G401 (cell line): ENCODE data around the gene PLIN1. TPM values are rescaled to one million over a fixed set of nuclear protein-coding genes. Genes with fewer than 3 reads are reported as not detected.

Source experiments
- DNase-seq: peaks from one replicate; pipeline ENCODE4 v3.0.0-alpha.2; 2015; ENCODE audit warnings: low spot score
- in situ Hi-C: cut with HindIII; loops from 2 replicates; pipeline ENCODE4 v1.10.0; 2016; ENCODE audit warnings: low sequenced_read_pairs, mixed read lengths
- total RNA-seq: library from RNA; depleted of rRNA; stranded (reverse); fragments of >200 nt; shearing (Covaris generic); gene quantifications from 2 replicates; pipeline ENCODE4 v1.2.3, GENCODE V29; 2014; rRNA removed

PLIN1 gene
- total RNA-seq, 1 experiment from 2014 or later = 0.07 TPM

DNA sequence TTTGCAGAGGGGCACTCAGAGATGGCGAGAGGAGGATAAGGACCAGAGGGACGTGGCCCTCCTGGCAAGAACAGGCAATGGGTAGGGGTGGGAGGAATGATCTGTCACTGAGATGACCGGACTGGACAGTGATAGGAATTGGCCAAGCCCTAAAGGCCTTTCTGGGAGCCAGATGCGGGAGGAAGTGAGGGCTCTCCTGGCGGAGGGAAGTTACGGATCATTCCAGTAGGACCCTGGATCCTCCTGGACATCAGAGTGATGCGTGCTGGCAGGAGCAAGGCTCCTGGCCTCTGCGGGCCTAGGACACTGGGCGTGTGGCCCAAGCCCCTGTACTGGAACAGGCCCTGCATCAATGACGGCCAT lies 47.3 kb downstream of the PLIN1 start:
- no peak for DNase-seq
- in situ Hi-C loops = no loop called here

DNA sequence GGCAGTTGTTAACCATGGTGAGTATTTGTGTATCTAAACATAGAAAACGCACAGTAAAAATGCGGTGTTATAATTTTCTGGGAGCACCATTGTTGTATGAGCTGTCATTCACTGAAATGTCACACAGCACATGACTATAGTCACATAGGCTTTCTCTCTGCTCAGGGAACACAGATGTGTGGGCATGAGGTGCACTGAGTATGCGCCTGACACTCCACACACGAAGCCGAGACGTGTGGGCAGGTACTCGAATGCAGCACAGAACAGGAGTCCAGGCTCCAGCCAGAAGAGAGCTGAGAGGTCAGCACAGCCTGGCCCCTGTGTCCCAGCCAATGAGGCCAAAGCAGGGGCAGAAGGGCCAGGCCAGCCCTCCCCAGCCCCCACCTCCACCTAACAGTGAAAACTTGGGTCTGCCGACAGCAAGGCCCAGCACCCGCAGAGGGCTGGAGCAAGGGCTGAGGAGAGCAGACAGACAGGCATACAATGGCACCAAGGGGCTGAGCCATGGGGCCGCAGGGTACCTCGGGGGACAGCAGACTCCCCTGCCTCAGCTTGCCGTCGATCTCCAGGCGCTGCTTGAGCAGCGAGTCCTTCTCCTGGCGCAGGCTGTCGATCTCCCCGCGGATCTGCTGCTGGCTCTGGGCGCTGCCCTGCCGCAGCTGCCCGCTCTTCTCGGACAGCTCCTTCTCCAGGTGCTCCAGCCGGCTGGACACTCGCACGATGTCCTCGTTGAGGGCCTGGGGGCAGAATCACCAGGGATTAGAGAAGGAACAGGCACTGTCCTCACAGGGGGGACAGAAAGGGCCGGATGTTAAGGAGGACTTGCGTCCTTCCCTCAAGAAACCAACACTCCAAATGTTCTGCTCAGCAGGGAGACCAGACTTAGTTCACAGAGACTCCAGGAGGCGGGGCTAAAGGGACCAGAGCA lies 47.9 kb downstream of the PLIN1 start:
- DNase-seq = no peak
- in situ Hi-C loops = no loop called here

- in situ Hi-C loops = no loop called here
- no peak for DNase-seq
Measured at GRCh38 chr15:89630260-89630659, 48.9 kb downstream of the PLIN1 start.

DNA sequence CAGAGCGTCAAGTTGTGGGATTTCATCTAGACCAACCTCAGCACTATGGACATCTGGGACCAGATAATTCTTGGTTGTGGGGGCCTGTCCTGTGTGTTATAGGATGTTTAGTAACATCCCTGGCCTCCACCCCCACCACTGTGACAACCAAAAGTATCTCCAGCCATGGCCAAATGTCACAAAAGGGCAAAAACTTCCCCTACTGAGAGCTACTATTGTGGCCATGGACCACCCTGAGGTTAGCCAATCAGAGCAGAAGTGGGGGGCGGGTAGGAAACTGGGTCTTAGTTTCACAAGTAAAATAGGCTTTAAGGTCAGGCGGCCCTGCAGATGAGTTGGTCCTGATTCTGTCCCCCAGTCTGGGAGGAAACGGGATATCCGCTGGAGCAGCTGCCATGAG lies 49.3 kb downstream of the PLIN1 start:
- no peak for DNase-seq
- in situ Hi-C loops = no loop called here

- in situ Hi-C loops = no loop called here
- DNase-seq = no peak
Measured at GRCh38 chr15:89628806-89629715, 50.1 kb downstream of the PLIN1 start.

GRCh38 chr15:89628301-89628700 lies 50.9 kb downstream of the PLIN1 start:
- in situ Hi-C loops = no loop called here
- DNase-seq = no peak

DNA sequence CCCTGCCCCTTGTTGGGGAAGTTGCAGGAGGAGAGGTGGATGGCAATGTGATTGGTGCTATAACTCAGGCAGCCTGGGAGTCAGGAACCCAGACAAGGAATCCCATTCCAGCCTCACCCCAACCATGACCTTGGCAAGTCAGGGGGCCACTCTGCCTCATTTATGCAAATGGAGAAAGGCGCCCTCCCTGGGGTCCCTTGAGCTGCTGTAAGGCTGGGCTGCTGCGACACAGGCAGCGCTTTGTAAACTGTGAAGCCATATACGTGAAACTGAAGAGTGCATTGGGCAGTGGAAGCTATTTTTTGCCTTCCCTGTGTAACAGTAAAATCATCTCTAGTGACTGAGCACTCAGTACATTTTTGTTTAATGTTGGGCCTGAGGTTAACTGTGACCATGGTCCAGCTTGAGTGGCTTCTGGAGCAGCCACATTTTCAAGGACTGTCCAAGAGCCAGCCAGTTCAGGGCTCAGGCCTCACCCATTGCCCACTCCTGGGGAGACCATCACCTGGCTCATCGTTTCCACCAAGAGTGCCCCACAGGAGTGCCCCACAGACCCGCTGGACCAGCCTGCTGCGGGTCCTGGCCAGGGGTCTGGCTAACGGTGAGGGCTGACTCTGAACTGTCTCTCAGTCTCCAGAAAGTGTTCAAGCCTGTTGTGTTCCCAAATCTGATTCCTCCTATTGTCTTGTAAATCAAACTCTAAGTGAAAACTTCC lies 51.8 kb downstream of the PLIN1 start:
- in situ Hi-C loops = no loop called here
- no peak for DNase-seq

DNA sequence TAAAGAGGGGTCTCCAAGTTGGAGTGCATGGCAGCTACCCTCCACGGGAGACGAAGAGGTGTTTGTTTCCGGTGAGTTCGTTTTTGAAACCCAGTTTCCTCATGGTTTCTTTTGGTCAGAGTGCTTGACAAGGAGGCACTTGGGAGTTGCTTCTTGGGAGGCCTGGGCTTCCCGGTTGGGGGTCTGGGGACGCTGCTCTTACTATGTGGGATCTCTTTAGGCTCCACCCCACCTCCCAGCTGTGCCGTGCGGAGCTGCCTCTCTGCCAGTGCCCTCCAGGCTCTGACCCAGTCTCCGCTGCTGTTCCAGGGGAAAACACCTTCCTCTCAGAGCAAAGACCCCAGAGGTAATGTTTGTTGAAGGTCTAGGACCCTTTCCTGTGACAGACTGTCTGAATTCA lies 53.5 kb downstream of the PLIN1 start:
- in situ Hi-C loops = no loop called here
- no peak for DNase-seq

GRCh38 chr15:89623165-89623564 lies 56.0 kb downstream of the PLIN1 start:
- in situ Hi-C loops = no loop called here
- no peak for DNase-seq

- no peak for DNase-seq
- in situ Hi-C loops = no loop called here
Measured at GRCh38 chr15:89621547-89621946, 57.6 kb downstream of the PLIN1 start.

DNA sequence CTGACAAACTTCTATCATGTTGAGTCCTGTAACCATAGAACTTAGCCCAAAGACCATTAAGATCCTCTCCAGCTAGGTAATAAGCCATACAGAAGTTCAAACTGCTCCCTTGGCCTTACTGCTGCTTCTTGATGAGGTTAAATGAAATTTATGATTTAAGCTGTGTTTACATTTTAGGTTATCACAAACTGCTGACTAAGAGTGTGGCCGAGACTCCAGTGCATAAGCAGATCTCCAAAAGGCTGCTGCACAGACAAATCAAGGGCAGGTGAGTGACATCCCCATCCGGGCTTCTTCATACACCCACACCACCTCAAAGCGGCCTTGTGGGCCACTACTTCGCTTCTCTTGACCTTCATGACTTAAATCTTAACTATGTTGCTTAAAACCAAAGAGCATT lies 62.9 kb downstream of the PLIN1 start:
- DNase-seq = no peak
- in situ Hi-C loops = no loop called here

DNA sequence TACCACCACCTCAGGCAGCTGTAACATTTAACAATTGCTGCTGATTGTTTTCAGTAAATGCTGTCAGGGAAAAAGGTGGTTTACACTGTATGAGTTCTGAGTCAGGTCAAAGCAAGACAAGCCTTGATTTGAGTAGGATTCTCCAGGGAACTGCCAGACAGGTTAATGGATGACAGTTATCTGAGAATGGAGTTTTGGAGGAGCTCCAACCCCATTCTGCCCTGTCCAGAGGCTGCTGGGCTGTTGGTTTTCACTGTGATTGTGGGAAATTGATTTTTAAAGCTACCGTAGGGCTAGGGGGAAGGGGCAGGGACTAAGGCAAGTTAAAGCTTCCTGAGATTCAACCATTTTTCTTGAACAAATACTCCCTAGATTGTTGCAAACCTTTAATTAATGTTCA lies 64.0 kb downstream of the PLIN1 start:
- no peak for DNase-seq
- in situ Hi-C loops = no loop called here

Other genes starting within 250 kb of the PLIN1 start
- 2.2 TPM in 1 of 2 replicates, not detected in the other for gene RHCG, start 182.8 kb downstream of the PLIN1 start, total RNA-seq
- gene TICRR, start 103.9 kb downstream of the PLIN1 start, total RNA-seq = 3.4 and 7.3 TPM in 2 replicates
- 19.6 and 21.5 TPM in 2 replicates for gene KIF7, start 23.9 kb downstream of the PLIN1 start, total RNA-seq
- gene PEX11A, start 11.4 kb upstream of the PLIN1 start, total RNA-seq = 4.1 and 11.0 TPM in 2 replicates
- 0.25 and 0.64 TPM in 2 replicates for gene WDR93, start 11.4 kb upstream of the PLIN1 start, total RNA-seq
- gene MESP1, start 71.9 kb upstream of the PLIN1 start, total RNA-seq = not detected in 2 replicates
- not detected in 2 replicates for gene MESP2, start 97.0 kb upstream of the PLIN1 start, total RNA-seq
- gene ANPEP, start 135.5 kb upstream of the PLIN1 start, total RNA-seq = not detected in 2 replicates
- 32.3 and 61.4 TPM in 2 replicates for gene AP3S2, start 214.6 kb upstream of the PLIN1 start, total RNA-seq
- 5.3 and 7.0 TPM in 2 replicates for gene ARPIN, start 233.6 kb upstream of the PLIN1 start, total RNA-seq